Stimulated activated CD4-positive, alpha-beta T cell treated with anti-CD3 and anti-CD28 coated beads, Interleukin-2, amount 100 ng/mL, for 4 hours (primary cell): ENCODE data around the gene ADAM30.
"Not testable (repeated sequence)": the region's sequence is repeated elsewhere in the genome, so short reads cannot be mapped to it uniquely, and the experiment has no call there.

ENCODE experiments used
- DNase-seq: peaks from one replicate; pipeline ENCODE4 v3.0.0-alpha.2; 2020; ENCODE audit warnings: low read depth

ADAM30 gene

GRCh38 chr1:119873135-119874015 lies 22.9 kb downstream of the ADAM30 start:
- no peak for DNase-seq

GRCh38 chr1:119871881-119872280 lies 24.4 kb downstream of the ADAM30 start:
- DNase-seq: no peak

GRCh38 chr1:119870917-119871596 lies 25.3 kb downstream of the ADAM30 start:
- DNase-seq: peak; percentile 19

GRCh38 chr1:119869995-119870394 lies 26.3 kb downstream of the ADAM30 start:
- DNase-seq: no peak

- DNase-seq: no peak
Measured at GRCh38 chr1:119868176-119868575, 28.1 kb downstream of the ADAM30 start.

- no peak for DNase-seq
Measured at GRCh38 chr1:119866451-119866850, 29.9 kb downstream of the ADAM30 start.

- DNase-seq: no peak
Measured at GRCh38 chr1:119865627-119866026, 30.7 kb downstream of the ADAM30 start.

GRCh38 chr1:119862276-119862675 lies 34.0 kb downstream of the ADAM30 start:
- DNase-seq: no peak

- no peak for DNase-seq
Measured at GRCh38 chr1:119861547-119861946, 34.8 kb downstream of the ADAM30 start.

GRCh38 chr1:119859647-119860046 lies 36.7 kb downstream of the ADAM30 start:
- DNase-seq: no peak

- not testable (repeated sequence) for DNase-seq
Measured at GRCh38 chr1:119858556-119859214, 37.6 kb downstream of the ADAM30 start.

GRCh38 chr1:119858126-119858525 lies 38.2 kb downstream of the ADAM30 start:
- DNase-seq: no peak

- no peak for DNase-seq
Measured at GRCh38 chr1:119853155-119853554, 43.2 kb downstream of the ADAM30 start.

GRCh38 chr1:119844206-119844605 lies 52.1 kb downstream of the ADAM30 start:
- DNase-seq: not testable (repeated sequence)
